ENCODE data around the gene SDK2. TPM values are rescaled to one million over a fixed set of nuclear protein-coding genes. Genes with fewer than 3 reads are reported as not detected.

The SDK2 gene
- total and polyA plus RNA-seq, 8 donors = 0.04 to 0.31 (median 0.17) TPM

DNA sequence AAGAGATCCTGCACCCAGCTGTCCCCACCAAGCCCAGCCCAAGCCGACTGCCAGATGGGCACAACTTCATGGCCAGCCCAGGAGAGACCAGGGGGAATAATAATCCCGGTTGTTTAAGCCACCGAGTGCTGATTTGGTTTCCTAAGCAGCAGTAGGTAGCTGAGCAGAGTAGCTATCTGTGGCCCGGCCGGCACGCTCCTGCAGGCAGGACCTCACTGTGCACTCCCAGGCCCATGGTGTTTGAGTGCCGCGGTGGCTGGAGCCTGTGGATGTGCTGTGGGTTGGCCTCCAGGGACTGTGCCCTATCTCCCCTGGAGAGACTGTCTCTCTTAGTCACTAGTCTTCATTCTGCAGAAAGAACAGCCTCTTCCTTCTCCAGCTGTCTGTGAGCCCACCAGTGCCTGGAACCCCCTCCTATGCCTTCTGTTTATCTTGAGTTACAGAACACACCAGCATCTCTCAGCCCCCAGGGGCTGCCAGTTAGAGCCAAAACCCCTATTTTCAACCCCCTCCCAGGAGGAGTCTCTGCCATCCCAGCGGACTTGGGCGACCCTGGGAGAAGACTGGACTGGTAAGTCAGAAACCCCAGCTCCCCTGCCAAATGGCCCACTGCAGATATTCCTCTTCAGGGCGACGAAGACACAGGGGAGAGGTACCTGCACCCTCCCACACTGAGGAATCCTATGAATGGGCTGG lies 152.0 kb downstream of the SDK2 start:
- no peak for ATAC-seq
- no peak for DNase-seq
- Histone ChIP-seq H3K9me3 (no peaks in the 10 kb centered on the region), H3K4me3 (no peak overlapping the region), H3K36me3 (no peaks in the 10 kb centered on the region), H3K27ac (no peak overlapping the region), H3K27me3 (peaks cover 0 to 5% (median 0%) of the 10 kb centered on the region in 4 donors), H3K4me1 (no peaks in the 10 kb centered on the region)
- 35% methylated on average over 12 of the region's 12 CpGs for WGBS, 2 donors
- intact Hi-C loops (cut with DNase I) = no loop called here
- no peak for FAIRE-seq
- TF ChIP-seq, protein P1, sequence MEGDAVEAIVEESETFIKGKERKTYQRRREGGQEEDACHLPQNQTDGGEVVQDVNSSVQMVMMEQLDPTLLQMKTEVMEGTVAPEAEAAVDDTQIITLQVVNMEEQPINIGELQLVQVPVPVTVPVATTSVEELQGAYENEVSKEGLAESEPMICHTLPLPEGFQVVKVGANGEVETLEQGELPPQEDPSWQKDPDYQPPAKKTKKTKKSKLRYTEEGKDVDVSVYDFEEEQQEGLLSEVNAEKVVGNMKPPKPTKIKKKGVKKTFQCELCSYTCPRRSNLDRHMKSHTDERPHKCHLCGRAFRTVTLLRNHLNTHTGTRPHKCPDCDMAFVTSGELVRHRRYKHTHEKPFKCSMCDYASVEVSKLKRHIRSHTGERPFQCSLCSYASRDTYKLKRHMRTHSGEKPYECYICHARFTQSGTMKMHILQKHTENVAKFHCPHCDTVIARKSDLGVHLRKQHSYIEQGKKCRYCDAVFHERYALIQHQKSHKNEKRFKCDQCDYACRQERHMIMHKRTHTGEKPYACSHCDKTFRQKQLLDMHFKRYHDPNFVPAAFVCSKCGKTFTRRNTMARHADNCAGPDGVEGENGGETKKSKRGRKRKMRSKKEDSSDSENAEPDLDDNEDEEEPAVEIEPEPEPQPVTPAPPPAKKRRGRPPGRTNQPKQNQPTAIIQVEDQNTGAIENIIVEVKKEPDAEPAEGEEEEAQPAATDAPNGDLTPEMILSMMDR (IDR thresholded peaks at IDR 0.05) = no peak

- Histone ChIP-seq H3K4me3 (no peak overlapping the region), H3K36me3 (no peaks in the 10 kb centered on the region), H3K4me1 (no peaks in the 10 kb centered on the region), H3K27ac (no peak overlapping the region), H3K9me3 (no peaks in the 10 kb centered on the region), H3K27me3 (peaks cover 0 to 5% (median 0%) of the 10 kb centered on the region in 4 donors)
- ATAC-seq (no peak), FAIRE-seq (no peak), DNase-seq (no peak)
- TF ChIP-seq, protein P1 (IDR thresholded peaks at IDR 0.05) = no peak
- intact Hi-C loops (cut with DNase I) = no loop called here
- 68 to 74% methylated on average over 9 of the region's 9 CpGs for WGBS, 2 donors
Measured at GRCh38 chr17:73491648-73492047, 152.6 kb downstream of the SDK2 start.

DNA sequence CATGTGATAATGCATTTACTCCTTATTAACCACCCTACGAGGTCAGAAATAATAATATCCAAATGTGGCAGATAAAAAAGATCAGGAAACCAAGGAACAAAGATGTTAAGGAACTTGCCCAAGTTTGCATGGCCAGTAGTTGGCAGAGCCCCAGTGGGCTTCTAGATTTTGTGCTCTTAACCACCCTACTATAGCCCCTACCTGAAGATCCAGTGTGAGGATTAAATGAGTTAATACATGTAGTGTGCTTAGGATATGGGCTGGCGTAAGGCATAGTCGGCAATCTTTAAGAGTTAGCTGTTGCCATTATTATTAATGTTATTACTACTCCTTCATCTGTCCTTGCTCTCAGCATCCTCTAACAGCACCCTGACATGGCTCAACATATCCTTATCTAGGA lies 153.4 kb downstream of the SDK2 start:
- no peak for FAIRE-seq
- no peaks in the 10 kb centered on the region for H3K27me3 ChIP-seq
- H3K27ac ChIP-seq = no peak overlapping the region
- no peak overlapping the region for H3K4me3 ChIP-seq
- no peaks in the 10 kb centered on the region for H3K4me1 ChIP-seq
- 66 to 74% methylated on average over 3 of the region's 3 CpGs for WGBS, 2 donors
- H3K9me3 ChIP-seq = no peaks in the 10 kb centered on the region
- no peak for ATAC-seq
- no peak for DNase-seq
- TF ChIP-seq, protein P1 (IDR thresholded peaks at IDR 0.05) = no peak
- intact Hi-C loops (cut with DNase I) = no loop called here
- H3K36me3 ChIP-seq = no peaks in the 10 kb centered on the region

DNA sequence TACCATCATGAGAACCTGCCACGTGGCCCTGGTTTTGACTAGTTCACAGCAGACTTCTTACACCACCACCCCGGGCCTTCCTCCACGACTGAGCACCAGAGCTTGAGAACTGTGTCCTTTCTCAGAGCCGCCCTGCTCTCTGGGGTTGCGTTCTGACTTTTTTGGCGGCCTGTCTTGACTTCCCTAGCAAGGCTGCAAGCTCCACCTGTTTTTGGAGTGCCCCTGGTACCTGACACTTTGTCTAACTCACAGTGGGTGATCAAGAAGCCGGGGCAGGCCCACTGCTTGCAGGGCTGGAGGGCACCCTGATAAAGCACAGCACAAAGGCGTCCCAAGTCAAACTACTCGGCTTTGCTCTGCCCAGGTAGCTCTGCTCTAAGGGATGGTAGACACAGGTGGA lies 154.3 kb downstream of the SDK2 start:
- no peak for FAIRE-seq
- H3K27ac ChIP-seq = no peak overlapping the region
- intact Hi-C loops (cut with DNase I) = no loop called here
- H3K27me3 ChIP-seq = no peaks in the 10 kb centered on the region
- no peak for ATAC-seq
- WGBS, 2 donors = 60 to 72% methylated on average over 9 of the region's 9 CpGs
- DNase-seq = no peak
- no peaks in the 10 kb centered on the region for H3K36me3 ChIP-seq
- no peaks in the 10 kb centered on the region for H3K4me1 ChIP-seq
- TF ChIP-seq, protein P1 (IDR thresholded peaks at IDR 0.05) = no peak
- no peak overlapping the region for H3K4me3 ChIP-seq
- no peaks in the 10 kb centered on the region for H3K9me3 ChIP-seq

DNA sequence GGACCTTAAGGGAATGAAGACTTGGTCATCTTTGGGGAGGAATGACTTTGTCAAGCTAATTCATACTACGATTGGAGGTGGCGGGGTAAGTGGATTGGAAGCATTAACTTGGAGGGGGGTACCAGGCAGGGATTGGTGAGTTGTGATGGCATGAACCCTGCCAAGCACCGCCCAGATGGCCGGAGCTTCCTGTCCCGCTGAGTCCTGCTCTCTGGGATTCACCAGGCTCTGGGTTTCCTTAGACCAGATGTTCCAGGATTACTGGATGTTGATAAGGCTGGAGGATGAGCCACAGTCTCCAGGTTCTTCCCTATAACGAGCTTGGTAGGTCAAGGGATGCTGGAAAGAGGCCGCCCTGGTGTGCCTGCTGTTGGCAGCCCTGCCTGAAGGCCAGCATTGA lies 154.9 kb downstream of the SDK2 start:
- intact Hi-C loops (cut with DNase I) = no loop called here
- ATAC-seq (no peak), FAIRE-seq (no peak), DNase-seq (no peak)
- WGBS, 2 donors = 59 to 69% methylated on average over 7 of the region's 7 CpGs
- no peaks in the 10 kb centered on the region for H3K9me3 ChIP-seq
- no peaks in the 10 kb centered on the region for H3K4me1 ChIP-seq
- TF ChIP-seq, protein P1 (IDR thresholded peaks at IDR 0.05) = no peak
- no peaks in the 10 kb centered on the region for H3K36me3 ChIP-seq
- H3K27me3 ChIP-seq = no peaks in the 10 kb centered on the region
- no peak overlapping the region for H3K4me3 ChIP-seq
- no peak overlapping the region for H3K27ac ChIP-seq
